Endodermal cell (in vitro differentiated cells): ENCODE measurements around the gene PPM1E. TPM values are rescaled to one million over a fixed set of nuclear protein-coding genes. Genes with fewer than 3 reads are reported as not detected.

Source experiments
- DNase-seq: peaks from one replicate; pipeline ENCODE4 v3.0.0-alpha.2; 2017
- H3K27ac ChIP-seq: 2 replicates; pipeline ENCODE4 v1.5.1; 2013; ENCODE audit warnings: mild to moderate bottlenecking, low read depth, low read length, moderate library complexity
- H3K27me3 ChIP-seq: 2 replicates; pipeline ENCODE4 v1.6.1; 2013; ENCODE audit warnings: mild to moderate bottlenecking, low read length, moderate library complexity; ENCODE audit not compliant: insufficient read depth, control insufficient read depth, poor library complexity, severe bottlenecking
- H3K36me3 ChIP-seq: 2 replicates; pipeline ENCODE4 v1.7.0; 2013; ENCODE audit warnings: mild to moderate bottlenecking, low read length, moderate library complexity; ENCODE audit not compliant: control insufficient read depth, insufficient read depth
- H3K4me1 ChIP-seq: one replicate; pipeline ENCODE4 v1.7.0; 2013; ENCODE audit warnings: low read length; ENCODE audit not compliant: control insufficient read depth, insufficient read depth
- H3K4me3 ChIP-seq: 2 replicates; pipeline ENCODE4 v1.5.1; 2013; ENCODE audit warnings: mild to moderate bottlenecking, low read length, moderate library complexity
- H3K9ac ChIP-seq: 2 replicates; pipeline ENCODE4 v1.6.1; 2013; ENCODE audit warnings: mild to moderate bottlenecking, low read length, moderate library complexity; ENCODE audit not compliant: poor library complexity, severe bottlenecking; ENCODE audit errors: extremely low read depth
- H3K9me3 ChIP-seq: 2 replicates; pipeline ENCODE4 v1.6.1; 2013; ENCODE audit warnings: mild to moderate bottlenecking, low read length, moderate library complexity; ENCODE audit not compliant: control insufficient read depth
- H3K27ac Mint-ChIP-seq: 2 replicates; pipeline ENCODE4 v1.8.0; 2020; ENCODE audit warnings: mixed read lengths
- H3K27me3 Mint-ChIP-seq: 2 replicates; pipeline ENCODE4 v1.8.0; 2021; ENCODE audit warnings: mild to moderate bottlenecking, mixed read lengths; ENCODE audit not compliant: insufficient read depth
- H3K36me3 Mint-ChIP-seq: 2 replicates; pipeline ENCODE4 v1.8.0; 2020; ENCODE audit warnings: low read depth, mixed read lengths
- H3K4me1 Mint-ChIP-seq: 2 replicates; pipeline ENCODE4 v1.8.0; 2020; ENCODE audit warnings: mixed read lengths
- H3K4me3 Mint-ChIP-seq: 2 replicates; pipeline ENCODE4 v1.8.0; 2020; ENCODE audit warnings: mild to moderate bottlenecking, moderate library complexity, mixed read lengths
- H3K9me3 Mint-ChIP-seq: 2 replicates; pipeline ENCODE4 v1.8.0; 2020; ENCODE audit warnings: mild to moderate bottlenecking, mixed read lengths
- WGBS, 2 experiments: methylation state at CpG; one replicate each; pipeline versions ENCODE4 v1.1.5 to v1.1.7; 2013; ENCODE audit warnings: missing lambda C conversion rate in 2 of 2, mixed read lengths in 1 of 2; ENCODE audit not compliant: insufficient coverage in 1 of 2, insufficient read length in 1 of 2; 5-methylcytosine and 5-hydroxymethylcytosine counted together
- total RNA-seq, 2 donors: library from RNA; stranded (reverse); fragmentation: NEBNext Ultra II Directional in 1 of 2; extraction: Animal tissue kit (Norgen Biotek cat#: 25700) in 1 of 2; gene quantifications; 2 replicates in 1 of 2; 3 replicates in 1 of 2; pipeline ENCODE4 v1.2.1, GENCODE V29; 2021
- TF ChIP-seq, protein P1 (sequence below): fragments of 200-600 bp; sonication (generic); conservative IDR thresholded peaks from 2 replicates; pipeline ENCODE4 v1.5.0; 2021; ENCODE audit warnings: antibody characterized with exemption, mild to moderate bottlenecking

The PPM1E gene
- total RNA-seq, 2 donors from 2014 or later, result 1.4 to 2.2 TPM

DNA sequence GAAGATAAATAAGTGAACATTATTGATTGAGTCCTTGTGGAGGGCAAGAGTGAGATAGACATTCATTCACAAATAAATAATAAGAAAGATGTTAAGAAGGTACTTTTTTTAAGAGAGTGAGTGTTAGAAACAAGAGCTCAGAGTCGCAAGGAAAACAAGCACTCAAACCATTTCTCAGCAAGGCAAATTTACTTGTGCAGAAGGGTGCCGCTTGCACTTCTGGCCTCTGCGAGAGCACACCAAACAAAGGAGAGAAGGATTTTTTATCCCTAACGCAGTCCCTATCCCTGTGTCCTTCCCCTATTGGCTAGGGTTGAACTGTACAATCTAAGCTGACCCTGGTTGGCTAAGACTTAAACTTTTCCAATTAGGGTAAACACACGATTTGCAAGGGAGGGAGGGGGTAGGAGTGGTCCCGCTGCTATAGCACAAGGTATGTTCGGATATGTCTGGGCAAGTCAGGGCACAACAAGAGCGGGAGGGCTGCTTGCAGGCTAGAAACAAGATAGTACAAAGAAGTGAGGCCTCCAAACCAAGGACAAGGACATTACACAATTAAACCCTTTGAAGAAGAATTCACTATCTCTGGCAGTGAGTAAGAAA, 156.2 kb downstream of the PPM1E start:
- Mint-ChIP-seq H3K9me3 (peaks cover 23% of the 10 kb centered on the region), H3K27ac (no peak overlapping the region), H3K36me3 (peaks cover 2% of the 10 kb centered on the region), H3K27me3 (no peaks in the 10 kb centered on the region), H3K4me1 (no peaks in the 10 kb centered on the region), H3K4me3 (no peak overlapping the region)
- no peak for DNase-seq
- no peak overlapping the region for H3K27ac ChIP-seq
- H3K9ac ChIP-seq, result no peak overlapping the region
- TF ChIP-seq, protein P1, sequence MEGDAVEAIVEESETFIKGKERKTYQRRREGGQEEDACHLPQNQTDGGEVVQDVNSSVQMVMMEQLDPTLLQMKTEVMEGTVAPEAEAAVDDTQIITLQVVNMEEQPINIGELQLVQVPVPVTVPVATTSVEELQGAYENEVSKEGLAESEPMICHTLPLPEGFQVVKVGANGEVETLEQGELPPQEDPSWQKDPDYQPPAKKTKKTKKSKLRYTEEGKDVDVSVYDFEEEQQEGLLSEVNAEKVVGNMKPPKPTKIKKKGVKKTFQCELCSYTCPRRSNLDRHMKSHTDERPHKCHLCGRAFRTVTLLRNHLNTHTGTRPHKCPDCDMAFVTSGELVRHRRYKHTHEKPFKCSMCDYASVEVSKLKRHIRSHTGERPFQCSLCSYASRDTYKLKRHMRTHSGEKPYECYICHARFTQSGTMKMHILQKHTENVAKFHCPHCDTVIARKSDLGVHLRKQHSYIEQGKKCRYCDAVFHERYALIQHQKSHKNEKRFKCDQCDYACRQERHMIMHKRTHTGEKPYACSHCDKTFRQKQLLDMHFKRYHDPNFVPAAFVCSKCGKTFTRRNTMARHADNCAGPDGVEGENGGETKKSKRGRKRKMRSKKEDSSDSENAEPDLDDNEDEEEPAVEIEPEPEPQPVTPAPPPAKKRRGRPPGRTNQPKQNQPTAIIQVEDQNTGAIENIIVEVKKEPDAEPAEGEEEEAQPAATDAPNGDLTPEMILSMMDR, result no peak
- WGBS, 2 experiments, result 90 to 98% methylated on average over 6 to 8 of the region's 8 CpGs
- H3K4me1 ChIP-seq, result no peaks in the 10 kb centered on the region
- H3K36me3 ChIP-seq, result no peaks in the 10 kb centered on the region
- peaks cover 31% of the 10 kb centered on the region for H3K9me3 ChIP-seq
- no peak overlapping the region for H3K4me3 ChIP-seq
- H3K27me3 ChIP-seq, result no peaks in the 10 kb centered on the region

DNA sequence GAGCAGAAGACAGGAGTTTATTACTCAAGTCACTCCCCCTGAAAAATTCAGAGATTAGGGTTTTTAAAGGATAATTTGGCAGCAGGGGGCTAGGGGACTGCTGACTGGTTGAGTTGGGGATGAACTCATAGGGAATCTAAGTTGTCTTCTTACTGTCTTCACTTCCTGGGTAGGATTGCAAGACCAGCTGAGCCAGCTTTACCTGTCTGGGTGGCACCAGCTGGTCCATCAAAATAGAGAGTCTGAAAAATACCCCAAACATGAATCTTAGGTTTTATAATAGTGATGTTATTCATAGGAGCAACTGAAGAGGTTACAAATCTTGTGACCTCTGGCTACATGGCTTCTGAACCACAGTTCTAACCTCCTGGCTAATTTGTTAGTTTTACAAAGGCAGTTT, 157.9 kb downstream of the PPM1E start:
- no peak overlapping the region for H3K9ac ChIP-seq
- TF ChIP-seq, protein P1, result no peak
- H3K27ac Mint-ChIP-seq, result no peak overlapping the region
- DNase-seq, result no peak
- peaks cover 31% of the 10 kb centered on the region for H3K9me3 ChIP-seq
- no peak overlapping the region for H3K4me3 Mint-ChIP-seq
- no peaks in the 10 kb centered on the region for H3K4me1 ChIP-seq
- peaks cover 2% of the 10 kb centered on the region for H3K36me3 Mint-ChIP-seq
- peaks cover 23% of the 10 kb centered on the region for H3K9me3 Mint-ChIP-seq
- no peaks in the 10 kb centered on the region for H3K27me3 ChIP-seq
- H3K4me1 Mint-ChIP-seq, result peaks cover 5% of the 10 kb centered on the region
- no peak overlapping the region for H3K27ac ChIP-seq
- no peak overlapping the region for H3K4me3 ChIP-seq
- H3K36me3 ChIP-seq, result no peaks in the 10 kb centered on the region
- no peaks in the 10 kb centered on the region for H3K27me3 Mint-ChIP-seq

DNA sequence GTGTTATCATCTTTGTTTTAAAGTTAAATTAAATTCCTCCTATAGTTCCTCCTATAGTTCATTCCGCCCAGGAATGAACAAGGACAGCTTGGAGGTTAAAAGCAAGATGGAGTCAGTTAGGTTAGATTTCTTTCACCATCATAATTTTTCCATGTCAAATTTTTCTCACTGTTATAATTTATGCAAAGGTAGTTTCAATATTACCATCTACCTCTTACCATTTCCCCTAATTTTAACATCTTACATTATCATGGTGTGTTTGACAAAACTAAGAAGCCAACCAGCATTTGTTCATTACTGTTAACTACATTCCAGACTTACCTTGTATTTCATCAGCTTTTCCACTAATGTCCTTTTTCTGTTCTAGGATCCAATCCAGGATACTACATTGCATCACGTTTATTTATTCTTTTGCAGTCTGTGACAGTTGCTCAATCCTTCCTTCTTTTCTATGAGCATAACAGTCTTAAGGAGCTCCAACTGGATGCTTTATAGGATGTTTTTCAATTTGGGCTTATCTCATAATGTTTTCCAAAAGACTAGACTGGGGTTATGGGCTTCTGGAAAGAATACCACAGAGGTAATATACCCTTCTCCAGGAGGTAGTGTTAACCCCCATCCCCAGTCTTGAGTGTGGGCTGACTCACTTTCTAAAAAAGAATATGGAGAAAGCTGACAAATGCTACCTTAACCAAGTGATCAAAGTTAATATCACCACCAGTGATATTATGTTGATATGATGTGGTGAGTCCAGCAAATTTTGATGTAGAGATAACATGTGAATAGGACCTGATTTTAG, 158.5 kb downstream of the PPM1E start:
- Histone ChIP-seq H3K4me1 (no peaks in the 10 kb centered on the region), H3K36me3 (no peaks in the 10 kb centered on the region), H3K9me3 (peaks cover 29% of the 10 kb centered on the region), H3K9ac (no peak overlapping the region), H3K4me3 (no peak overlapping the region), H3K27ac (no peak overlapping the region), H3K27me3 (no peaks in the 10 kb centered on the region)
- peaks cover 7% of the 10 kb centered on the region for H3K4me1 Mint-ChIP-seq
- H3K4me3 Mint-ChIP-seq, result no peak overlapping the region
- peaks cover 23% of the 10 kb centered on the region for H3K9me3 Mint-ChIP-seq
- no peaks in the 10 kb centered on the region for H3K27me3 Mint-ChIP-seq
- no peak for DNase-seq
- H3K36me3 Mint-ChIP-seq, result peaks cover 2% of the 10 kb centered on the region
- 88% methylated on average over 1 of the region's 2 CpGs for WGBS, 2 experiments
- H3K27ac Mint-ChIP-seq, result no peak overlapping the region
- TF ChIP-seq, protein P1, result no peak
